ENCODE results near the gene GMFB.

The GMFB gene

DNA sequence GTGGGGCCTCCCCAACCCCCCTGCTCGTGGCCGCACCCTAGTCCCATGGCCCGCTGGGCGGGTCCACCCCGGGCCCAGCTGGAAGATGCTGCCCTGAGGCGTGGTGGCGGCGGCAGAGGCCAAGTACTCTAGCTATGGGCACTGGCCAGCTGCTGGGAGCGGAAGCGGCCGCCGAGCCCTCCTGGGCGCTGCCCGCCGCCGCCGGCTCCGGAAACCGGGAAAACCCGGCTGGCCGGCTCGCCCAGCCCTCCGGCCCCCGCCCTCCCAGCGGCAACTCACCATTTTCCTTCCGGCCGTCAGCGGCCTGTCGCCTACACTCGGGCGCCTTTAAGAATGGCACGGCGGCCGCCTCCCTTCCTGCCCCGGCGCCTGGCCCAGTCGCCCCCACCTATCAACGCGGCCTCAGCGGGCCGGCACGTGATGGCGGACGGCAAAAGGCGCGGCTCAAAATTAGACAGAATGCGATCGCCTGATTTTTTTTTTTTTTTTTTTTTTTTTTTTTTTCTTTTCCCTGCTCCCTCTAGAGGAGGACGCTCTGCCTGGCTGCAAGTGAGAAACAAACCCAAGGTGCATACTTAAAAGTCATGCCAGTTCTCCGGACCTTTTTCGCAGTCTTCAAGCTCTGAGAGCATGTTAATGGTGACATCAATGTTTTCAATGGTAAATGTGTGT, at the start of gene GMFB:
Gene GMFB, minus strand, starts transcription at position 335 of the 672 bp plus-strand sequence. Its CDS starts 53 bp downstream, at position 282.
- DNase-seq (ENCODE audit: low spot score) = peak; percentile 94
- TF ChIP-seq, protein P1, sequence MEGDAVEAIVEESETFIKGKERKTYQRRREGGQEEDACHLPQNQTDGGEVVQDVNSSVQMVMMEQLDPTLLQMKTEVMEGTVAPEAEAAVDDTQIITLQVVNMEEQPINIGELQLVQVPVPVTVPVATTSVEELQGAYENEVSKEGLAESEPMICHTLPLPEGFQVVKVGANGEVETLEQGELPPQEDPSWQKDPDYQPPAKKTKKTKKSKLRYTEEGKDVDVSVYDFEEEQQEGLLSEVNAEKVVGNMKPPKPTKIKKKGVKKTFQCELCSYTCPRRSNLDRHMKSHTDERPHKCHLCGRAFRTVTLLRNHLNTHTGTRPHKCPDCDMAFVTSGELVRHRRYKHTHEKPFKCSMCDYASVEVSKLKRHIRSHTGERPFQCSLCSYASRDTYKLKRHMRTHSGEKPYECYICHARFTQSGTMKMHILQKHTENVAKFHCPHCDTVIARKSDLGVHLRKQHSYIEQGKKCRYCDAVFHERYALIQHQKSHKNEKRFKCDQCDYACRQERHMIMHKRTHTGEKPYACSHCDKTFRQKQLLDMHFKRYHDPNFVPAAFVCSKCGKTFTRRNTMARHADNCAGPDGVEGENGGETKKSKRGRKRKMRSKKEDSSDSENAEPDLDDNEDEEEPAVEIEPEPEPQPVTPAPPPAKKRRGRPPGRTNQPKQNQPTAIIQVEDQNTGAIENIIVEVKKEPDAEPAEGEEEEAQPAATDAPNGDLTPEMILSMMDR (IDR thresholded peaks at IDR 0.05; ENCODE audit: extremely low read depth, missing control alignments) = no peak

DNA sequence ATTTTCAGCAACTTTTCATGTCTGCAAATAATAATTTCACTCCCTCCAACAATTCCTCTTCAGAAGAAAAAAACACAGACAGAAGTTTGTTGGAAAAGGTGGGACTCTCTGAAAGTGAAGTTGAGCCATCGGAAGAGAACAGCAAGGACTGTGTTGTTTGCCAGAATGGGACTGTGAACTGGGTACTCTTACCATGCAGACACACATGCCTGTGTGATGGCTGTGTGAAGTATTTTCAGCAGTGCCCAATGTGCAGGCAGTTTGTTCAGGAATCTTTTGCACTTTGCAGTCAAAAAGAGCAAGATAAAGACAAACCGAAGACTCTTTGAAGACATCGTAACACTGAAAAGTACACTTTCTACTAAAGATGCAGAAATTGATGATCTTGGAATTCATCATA, 49.3 kb upstream of the GMFB start:
- no peak for DNase-seq (ENCODE audit: low spot score)
- TF ChIP-seq, protein P1 (IDR thresholded peaks at IDR 0.05; ENCODE audit: extremely low read depth, missing control alignments) = no peak

DNA sequence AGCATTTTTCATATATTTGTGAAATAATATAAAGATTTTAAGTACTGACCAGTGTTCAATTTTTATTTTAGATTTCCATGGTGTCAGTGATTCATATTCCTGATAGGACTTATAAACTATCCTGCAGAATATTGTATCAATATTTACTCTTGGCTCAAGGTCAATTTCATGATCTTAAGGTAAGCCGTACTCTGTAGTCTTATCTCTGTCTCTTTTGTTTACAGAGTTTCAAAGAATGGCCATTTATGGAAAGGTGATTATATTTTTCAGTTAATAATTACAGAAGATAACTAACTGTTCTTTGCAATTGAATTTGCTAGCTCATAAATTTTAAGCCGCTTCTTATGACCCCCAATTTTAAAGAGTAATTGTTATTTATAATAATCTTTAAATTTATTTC, 48.9 kb upstream of the GMFB start:
- TF ChIP-seq, protein P1 (IDR thresholded peaks at IDR 0.05; ENCODE audit: extremely low read depth, missing control alignments) = no peak

DNA sequence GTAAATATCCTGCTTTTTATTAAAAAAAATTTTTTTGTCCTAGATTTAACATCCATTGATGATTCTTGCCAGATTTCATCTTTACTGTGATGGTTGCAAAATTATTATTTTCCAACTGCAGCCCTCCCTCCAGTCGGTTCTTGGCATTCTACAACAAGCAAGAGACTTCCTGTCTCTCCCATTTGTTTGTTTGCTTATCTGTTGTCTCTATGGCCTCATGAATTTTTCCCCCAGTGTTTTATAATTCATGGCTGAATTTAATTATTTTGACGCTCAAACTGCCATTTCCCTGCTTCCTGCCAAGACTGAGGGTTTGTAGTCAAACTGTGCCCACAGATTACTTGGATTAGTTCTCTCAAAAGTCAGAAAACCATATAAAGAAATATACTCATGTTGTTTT, 46.9 kb upstream of the GMFB start:
- TF ChIP-seq, protein P1 (IDR thresholded peaks at IDR 0.05; ENCODE audit: extremely low read depth, missing control alignments) = no peak
- no peak for DNase-seq (ENCODE audit: low spot score)

More for the DNA sequence above, 48.9 kb upstream of the GMFB start:
- no peak for DNase-seq (ENCODE audit: low spot score)

DNA sequence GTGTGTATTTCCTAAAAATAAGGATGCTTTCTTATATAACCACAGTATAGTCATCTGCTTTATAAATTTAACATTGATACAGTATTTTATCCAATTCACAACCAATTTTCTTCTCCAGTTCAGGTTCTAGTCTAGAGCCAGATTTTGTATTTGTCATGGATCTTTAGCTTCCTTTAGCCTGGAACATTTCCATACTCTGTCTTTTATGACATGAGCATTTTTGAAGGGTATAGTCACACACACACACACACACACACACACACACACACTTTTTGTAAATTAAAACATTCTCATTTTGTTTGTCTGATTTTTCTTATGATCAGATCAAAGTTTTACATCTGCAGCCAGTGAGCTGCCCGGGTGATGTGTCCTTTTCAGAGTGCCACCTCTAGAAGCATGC, 46.3 kb upstream of the GMFB start:
- TF ChIP-seq, protein P1 (IDR thresholded peaks at IDR 0.05; ENCODE audit: extremely low read depth, missing control alignments) = no peak
- no peak for DNase-seq (ENCODE audit: low spot score)

DNA sequence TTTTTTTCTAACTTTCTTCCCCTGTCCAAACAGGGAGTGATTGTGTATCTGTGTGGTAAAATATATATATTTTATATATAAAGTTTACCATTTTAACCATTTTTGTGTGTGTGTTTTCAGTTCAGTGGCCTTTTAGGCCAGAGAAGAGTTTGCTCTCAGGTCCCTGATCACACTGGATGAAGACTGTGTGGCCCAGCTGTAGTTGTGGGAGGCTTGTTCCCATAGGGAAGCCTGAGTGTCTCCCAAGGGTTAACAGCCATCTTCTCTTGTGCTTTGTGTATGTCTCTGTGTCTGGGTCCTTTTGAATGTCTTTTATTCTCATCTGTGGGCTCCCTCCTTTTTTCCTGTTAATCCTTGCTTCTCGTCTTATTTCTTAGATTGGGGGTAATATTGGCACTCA, 44.3 kb upstream of the GMFB start:
- DNase-seq (ENCODE audit: low spot score) = no peak
- TF ChIP-seq, protein P1 (IDR thresholded peaks at IDR 0.05; ENCODE audit: extremely low read depth, missing control alignments) = no peak

DNA sequence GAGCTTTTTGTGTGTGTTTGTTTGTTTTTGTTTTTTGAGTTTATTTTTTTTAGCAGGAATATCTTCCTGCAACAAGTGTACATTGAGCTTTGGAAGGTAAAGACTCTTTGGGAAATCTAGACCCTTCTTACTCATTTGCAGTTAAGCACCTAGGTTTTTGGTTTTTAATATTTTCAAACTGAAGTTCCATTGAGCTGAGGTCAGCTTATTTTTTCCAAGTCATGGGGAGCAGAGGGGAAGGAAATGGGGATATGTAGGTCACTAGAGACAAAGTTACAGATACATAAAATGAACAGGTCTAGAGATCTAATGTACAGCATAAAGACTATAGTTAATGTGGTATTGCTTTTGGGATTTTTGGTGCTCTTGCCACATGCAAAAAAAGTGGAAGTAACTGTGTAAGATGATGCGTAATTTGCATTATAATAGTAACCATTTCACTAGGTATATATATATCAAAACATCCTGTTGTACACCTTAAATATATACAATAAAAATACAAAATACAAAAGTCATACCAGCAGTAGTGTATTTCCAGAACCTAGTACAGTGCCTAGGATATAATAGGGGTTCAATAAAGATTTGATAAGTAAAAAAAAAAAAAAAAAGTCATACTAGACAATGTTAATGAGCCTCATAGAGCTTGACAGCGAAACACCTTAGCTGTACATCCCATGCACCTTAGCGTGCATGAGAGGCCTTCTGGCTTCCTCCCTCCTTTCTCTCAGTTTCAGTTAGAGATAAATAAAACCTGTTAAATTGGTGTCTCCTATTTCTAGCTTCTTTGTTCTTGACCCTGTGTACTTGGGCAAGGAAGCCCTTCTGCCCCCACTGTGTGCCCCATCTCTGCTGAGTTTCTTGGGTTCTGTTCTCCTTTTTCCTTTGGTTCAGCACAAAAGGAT, 43.6 kb upstream of the GMFB start:
- TF ChIP-seq, protein P1 (IDR thresholded peaks at IDR 0.05; ENCODE audit: extremely low read depth, missing control alignments) = no peak
- peak; percentile 39 for DNase-seq (ENCODE audit: low spot score)

All from GM20000 (cell line).